LNCaP clone FGC (cell line): ENCODE measurements around the gene MED15.
"Not testable (repeated sequence)": the region's sequence is repeated elsewhere in the genome, so short reads cannot be mapped to it uniquely, and the experiment has no call there.

Experiments
- DNase-seq: peaks from one replicate; pipeline ENCODE4 v3.0.0-alpha.2; 2011; ENCODE audit warnings: low read depth
- H3K4me3 ChIP-seq: 2 replicates; pipeline ENCODE4 v1.5.1; 2011; ENCODE audit warnings: mild to moderate bottlenecking, low read depth, low read length, control low read depth
- CTCF ChIP-seq: IDR thresholded peaks from 2 replicates; pipeline ENCODE4 v1.5.1; 2012; ENCODE audit warnings: mild to moderate bottlenecking; ENCODE audit not compliant: control insufficient read depth, insufficient read depth; ENCODE audit errors: extremely low read depth

The MED15 gene

GRCh38 chr22:20615533-20616450 is 108.4 kb downstream of the MED15 start:
- no peak overlapping the region for H3K4me3 ChIP-seq
- no peak for DNase-seq
- no peak for TF ChIP-seq CTCF

- DNase-seq, result no peak
- no peak overlapping the region for H3K4me3 ChIP-seq
- no peak for TF ChIP-seq CTCF
Measured at GRCh38 chr22:20616451-20617043, 109.1 kb downstream of the MED15 start.

- TF ChIP-seq CTCF, result no peak
- no peak overlapping the region for H3K4me3 ChIP-seq
Measured at GRCh38 chr22:20618488-20618887, 111.1 kb downstream of the MED15 start.

GRCh38 chr22:20619045-20619892 is 111.9 kb downstream of the MED15 start:
- H3K4me3 ChIP-seq, result no peak overlapping the region
- no peak for DNase-seq
- TF ChIP-seq CTCF, result no peak

More at GRCh38 chr22:20618488-20618887, 111.1 kb downstream of the MED15 start:
- DNase-seq, result no peak

GRCh38 chr22:20619893-20620194 is 112.4 kb downstream of the MED15 start:
- not testable (repeated sequence) for H3K4me3 ChIP-seq, DNase-seq

GRCh38 chr22:20621162-20621561 is 113.8 kb downstream of the MED15 start:
- no peak for DNase-seq
- TF ChIP-seq CTCF, result no peak
- no peak overlapping the region for H3K4me3 ChIP-seq
